Mucosa of rectum (tissue), 2 donors: ENCODE measurements around the gene COX6B1.

Experiments
- H3K27ac ChIP-seq, 2 donors: one replicate each; pipeline ENCODE4 v1.7.0; 2013; ENCODE audit warnings: inconsistent platforms in 2 of 2, low read depth in 2 of 2, low read length in 2 of 2
- H3K27me3 ChIP-seq, 2 donors: one replicate each; pipeline ENCODE4 v1.7.0; 2013; ENCODE audit warnings: low read length in 2 of 2; ENCODE audit not compliant: control insufficient read depth in 2 of 2, insufficient read depth in 2 of 2
- H3K36me3 ChIP-seq, 2 donors: one replicate each; pipeline ENCODE4 v1.7.0; 2013; ENCODE audit warnings: low read length in 2 of 2; ENCODE audit not compliant: control insufficient read depth in 2 of 2, insufficient read depth in 2 of 2
- H3K4me1 ChIP-seq, 2 donors: one replicate each; pipeline ENCODE4 v1.7.0; 2013; ENCODE audit warnings: low read length in 2 of 2, mild to moderate bottlenecking in 1 of 2; ENCODE audit not compliant: control insufficient read depth in 2 of 2, insufficient read depth in 2 of 2
- H3K4me3 ChIP-seq, 2 donors: one replicate each; pipeline ENCODE4 v1.7.0; 2013; ENCODE audit warnings: low read length in 2 of 2
- H3K9ac ChIP-seq, 2 donors: one replicate each; pipeline ENCODE4 v1.7.0; 2013; ENCODE audit warnings: low read length in 2 of 2, low read depth in 1 of 2, mild to moderate bottlenecking in 1 of 2
- H3K9me3 ChIP-seq, 2 donors: one replicate each; pipeline ENCODE4 v1.7.0; 2013; ENCODE audit warnings: low read length in 2 of 2; ENCODE audit not compliant: control insufficient read depth in 2 of 2
- donor health status: healthy.
- donor health status: Normal muscosa, but diverticular disease.

COX6B1 gene

DNA sequence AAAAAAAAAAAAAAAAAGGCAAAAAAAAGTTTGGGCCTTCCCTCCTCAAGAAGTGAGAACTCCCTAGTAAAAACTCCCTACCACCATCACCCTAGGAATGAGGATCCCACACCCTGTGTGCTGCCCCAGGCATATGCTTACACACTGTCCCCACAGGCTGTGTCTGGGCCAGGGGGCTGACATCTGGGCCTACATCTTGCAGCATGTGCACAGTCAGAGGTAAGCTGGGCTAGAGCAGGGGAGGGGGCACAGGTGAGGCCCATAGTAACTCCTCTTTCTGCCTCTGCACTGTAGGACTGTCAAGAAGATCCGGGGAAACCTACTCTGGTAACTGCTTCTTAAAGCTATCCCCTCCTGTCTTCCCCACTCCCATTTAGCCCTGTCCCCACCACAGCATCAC lies 34.5 kb upstream of the COX6B1 start:
- no peaks in the 10 kb centered on the region for H3K9me3 ChIP-seq
- H3K27me3 ChIP-seq, result no peaks in the 10 kb centered on the region
- no peak overlapping the region for H3K27ac ChIP-seq
- H3K9ac ChIP-seq, result no peak overlapping the region
- H3K4me1 ChIP-seq, result peaks cover 5 to 12% of the 10 kb centered on the region in 2 donors
- H3K36me3 ChIP-seq, result peaks cover 2 to 4% of the 10 kb centered on the region in 2 donors
- H3K4me3 ChIP-seq, result no peak overlapping the region

DNA sequence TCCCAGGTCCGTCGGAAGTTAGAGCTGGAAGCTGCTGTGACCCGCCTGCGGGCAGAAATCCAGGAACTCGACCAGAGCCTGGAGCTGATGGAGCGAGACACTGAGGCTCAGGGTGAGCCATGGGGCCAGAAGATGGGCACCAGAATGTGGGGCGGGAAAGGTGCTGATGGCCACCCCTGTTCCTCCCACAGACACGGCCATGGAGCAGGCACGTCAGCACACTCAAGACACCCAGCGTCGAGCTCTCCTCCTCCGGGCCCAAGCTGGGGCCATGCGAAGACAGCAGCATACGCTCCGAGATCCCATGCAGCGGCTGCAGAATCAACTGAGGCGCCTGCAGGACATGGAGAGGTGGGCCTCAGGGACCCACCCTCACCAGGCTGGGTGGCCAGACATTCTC lies 33.1 kb upstream of the COX6B1 start:
- H3K9ac ChIP-seq, result no peak overlapping the region
- no peak overlapping the region for H3K4me3 ChIP-seq
- H3K9me3 ChIP-seq, result no peaks in the 10 kb centered on the region
- no peaks in the 10 kb centered on the region for H3K27me3 ChIP-seq
- H3K4me1 ChIP-seq, result peaks cover 5 to 12% of the 10 kb centered on the region in 2 donors
- no peak overlapping the region for H3K27ac ChIP-seq
- H3K36me3 ChIP-seq, result peaks cover 2 to 4% of the 10 kb centered on the region in 2 donors

DNA sequence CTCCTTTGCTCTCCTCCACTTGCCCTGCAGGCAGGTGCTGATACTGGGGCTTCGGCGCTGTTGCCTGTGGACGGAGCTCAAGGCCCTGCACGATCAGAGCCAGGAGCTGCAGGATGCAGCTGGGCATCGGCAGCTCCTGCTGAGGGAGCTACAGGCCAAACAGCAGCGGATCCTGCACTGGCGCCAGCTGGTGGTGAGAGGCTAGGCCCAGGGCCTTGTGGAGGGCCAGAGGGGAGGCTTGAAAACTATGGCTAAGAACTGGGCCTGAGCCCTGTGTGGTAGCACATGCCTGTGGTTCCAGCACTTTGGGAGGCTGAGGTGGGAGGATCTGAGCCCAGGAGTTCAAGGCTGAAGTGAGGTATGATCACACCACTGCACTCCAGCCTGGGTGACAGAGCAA lies 29.3 kb upstream of the COX6B1 start:
- Histone ChIP-seq H3K9me3 (no peaks in the 10 kb centered on the region), H3K4me3 (no peak overlapping the region), H3K27ac (no peak overlapping the region), H3K9ac (no peak overlapping the region), H3K27me3 (no peaks in the 10 kb centered on the region), H3K36me3 (peaks cover 2 to 4% of the 10 kb centered on the region in 2 donors), H3K4me1 (no peaks in the 10 kb centered on the region)

DNA sequence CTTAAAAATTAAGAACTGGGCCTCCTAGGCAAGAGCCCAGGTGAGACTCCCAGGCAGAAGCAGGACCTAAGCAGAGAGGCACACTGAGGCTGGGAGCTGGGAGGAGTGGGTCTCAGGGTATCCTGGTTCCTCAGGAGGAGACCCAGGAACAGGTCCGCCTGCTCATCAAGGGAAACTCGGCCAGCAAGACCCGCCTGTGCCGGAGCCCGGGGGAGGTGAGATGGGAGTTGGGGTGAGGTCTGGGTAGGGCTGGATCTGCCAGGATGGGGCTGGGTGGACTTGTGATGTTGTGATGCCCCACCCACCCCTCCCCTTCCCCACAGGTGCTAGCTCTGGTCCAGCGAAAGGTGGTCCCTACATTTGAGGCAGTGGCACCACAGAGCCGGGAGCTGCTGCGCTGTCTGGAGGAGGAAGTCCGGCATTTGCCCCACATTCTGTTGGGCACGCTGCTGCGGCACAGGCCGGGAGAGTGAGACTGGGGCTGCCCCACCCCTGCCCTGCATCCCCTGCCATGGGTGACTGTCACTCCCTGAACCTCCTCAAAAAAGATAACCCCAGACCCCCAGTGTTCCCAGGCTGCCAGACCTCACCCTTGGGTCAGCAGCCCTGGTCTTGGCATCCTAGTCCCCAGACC lies 28.7 kb upstream of the COX6B1 start:
- H3K36me3 ChIP-seq, result peaks cover 2 to 4% of the 10 kb centered on the region in 2 donors
- H3K4me1 ChIP-seq, result no peaks in the 10 kb centered on the region

DNA sequence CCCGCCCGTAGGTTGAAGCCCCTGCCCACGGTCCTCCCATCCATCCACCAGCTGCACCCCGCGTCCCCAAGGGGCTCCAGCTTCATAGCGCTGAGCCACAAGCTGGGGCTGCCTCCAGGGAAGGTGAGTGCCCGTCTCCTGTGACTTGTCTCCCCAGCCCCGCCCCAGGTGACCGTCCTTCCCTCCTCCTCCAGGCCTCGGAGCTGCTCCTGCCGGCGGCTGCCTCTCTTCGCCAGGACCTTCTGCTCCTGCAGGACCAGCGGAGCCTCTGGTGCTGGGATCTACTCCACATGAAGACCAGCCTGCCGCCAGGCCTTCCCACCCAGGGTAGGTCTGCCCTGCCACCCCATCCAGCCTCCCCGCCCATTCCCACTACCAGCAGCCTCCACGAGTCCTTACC lies 28.1 kb upstream of the COX6B1 start:
- H3K27me3 ChIP-seq, result no peaks in the 10 kb centered on the region
- H3K9me3 ChIP-seq, result no peaks in the 10 kb centered on the region
- no peaks in the 10 kb centered on the region for H3K4me1 ChIP-seq
- no peak overlapping the region for H3K9ac ChIP-seq
- H3K36me3 ChIP-seq, result peaks cover 2 to 4% of the 10 kb centered on the region in 2 donors
- no peak overlapping the region for H3K4me3 ChIP-seq
- no peak overlapping the region for H3K27ac ChIP-seq

More for the DNA sequence above, 28.7 kb upstream of the COX6B1 start:
- no peak overlapping the region for H3K9ac ChIP-seq
- no peaks in the 10 kb centered on the region for H3K27me3 ChIP-seq
- no peak overlapping the region for H3K27ac ChIP-seq
- H3K9me3 ChIP-seq, result no peaks in the 10 kb centered on the region
- H3K4me3 ChIP-seq, result no peak overlapping the region

DNA sequence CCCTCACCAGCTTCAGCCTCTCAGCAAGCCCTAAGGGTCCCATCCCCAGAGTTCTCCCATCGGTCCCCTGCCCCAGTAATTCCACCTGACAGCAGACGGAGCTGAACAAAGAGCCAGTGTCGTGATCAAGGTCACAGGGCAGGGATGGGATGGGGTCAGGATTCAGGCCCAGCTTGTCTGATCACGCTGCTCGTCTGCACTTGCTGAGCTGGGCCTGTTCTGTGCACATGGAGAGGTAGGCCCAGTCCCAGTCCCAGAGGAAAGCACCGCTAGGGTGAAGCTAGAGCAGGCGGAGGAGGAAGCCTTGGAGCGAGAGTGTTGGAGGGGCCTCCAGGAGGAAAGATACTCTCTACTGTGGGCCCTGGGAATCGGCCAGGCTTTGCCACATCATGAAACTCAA lies 26.4 kb upstream of the COX6B1 start:
- H3K9me3 ChIP-seq, result no peaks in the 10 kb centered on the region
- H3K36me3 ChIP-seq, result peaks cover 1 to 3% of the 10 kb centered on the region in 2 donors
- H3K9ac ChIP-seq, result no peak overlapping the region
- no peak overlapping the region for H3K27ac ChIP-seq
- no peak overlapping the region for H3K4me3 ChIP-seq
- H3K27me3 ChIP-seq, result no peaks in the 10 kb centered on the region
- H3K4me1 ChIP-seq, result no peaks in the 10 kb centered on the region

DNA sequence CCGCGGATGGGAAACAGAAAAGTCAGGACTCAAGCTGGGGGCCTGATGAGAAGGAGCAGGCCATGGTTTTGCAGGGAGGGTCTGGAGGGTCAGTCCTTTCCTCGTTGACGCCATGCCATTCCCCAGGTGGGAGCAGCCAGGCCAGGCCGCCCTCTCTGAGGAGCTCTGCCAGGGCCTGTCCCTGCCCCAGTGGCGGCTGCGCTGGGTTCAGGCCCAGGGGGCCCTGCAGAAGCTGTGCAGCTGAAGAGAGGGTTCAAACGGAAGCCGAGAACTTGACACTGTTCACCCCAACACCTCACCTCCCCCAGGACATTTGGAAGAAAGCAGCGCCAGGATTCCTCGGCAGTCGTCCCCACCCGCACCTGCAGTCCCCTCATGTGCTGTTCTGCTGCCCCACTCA lies 25.4 kb upstream of the COX6B1 start:
- no peak overlapping the region for H3K4me3 ChIP-seq
- no peaks in the 10 kb centered on the region for H3K4me1 ChIP-seq

DNA sequence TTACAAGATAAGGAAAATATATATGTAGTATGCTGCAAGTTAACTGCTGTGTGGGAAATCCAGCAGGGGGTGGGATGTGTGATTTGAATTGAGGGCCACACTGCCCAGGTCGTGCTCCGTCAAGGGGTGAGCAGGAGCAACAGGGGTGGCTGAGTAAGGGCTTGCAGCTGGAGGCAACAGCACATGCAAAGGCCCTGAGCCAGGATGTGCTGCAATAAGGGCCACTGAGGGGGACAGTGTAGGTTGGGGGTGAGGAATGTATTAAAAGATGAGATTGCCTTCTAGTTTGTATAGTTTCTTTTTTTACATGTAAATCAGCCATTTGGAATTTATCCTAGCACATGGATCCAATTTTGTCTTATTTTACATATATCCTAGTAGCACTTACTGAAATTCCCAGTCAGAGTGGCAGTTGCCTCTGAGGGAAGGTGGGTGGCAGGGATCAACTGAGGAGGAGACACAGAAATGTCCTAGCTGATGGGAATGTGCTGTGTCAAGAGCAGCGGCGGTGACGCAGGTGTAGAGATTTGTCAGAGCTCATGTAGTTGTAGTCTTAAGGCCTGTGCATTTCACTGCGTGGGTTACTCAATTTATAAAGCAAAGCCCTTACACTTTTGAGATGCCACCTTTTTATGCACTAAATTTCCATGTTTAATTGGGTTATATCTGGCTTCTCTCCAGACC lies 24.7 kb upstream of the COX6B1 start:
- Histone ChIP-seq H3K27me3 (no peaks in the 10 kb centered on the region), H3K4me3 (no peak overlapping the region), H3K27ac (no peak overlapping the region), H3K9me3 (no peaks in the 10 kb centered on the region), H3K9ac (no peak overlapping the region), H3K36me3 (no peaks in the 10 kb centered on the region), H3K4me1 (peaks cover 4 to 5% of the 10 kb centered on the region in 2 donors)

More for the DNA sequence above, 25.4 kb upstream of the COX6B1 start:
- no peaks in the 10 kb centered on the region for H3K27me3 ChIP-seq
- H3K9me3 ChIP-seq, result no peaks in the 10 kb centered on the region
- H3K27ac ChIP-seq, result no peak overlapping the region
- no peak overlapping the region for H3K9ac ChIP-seq
- H3K36me3 ChIP-seq, result no peaks in the 10 kb centered on the region

DNA sequence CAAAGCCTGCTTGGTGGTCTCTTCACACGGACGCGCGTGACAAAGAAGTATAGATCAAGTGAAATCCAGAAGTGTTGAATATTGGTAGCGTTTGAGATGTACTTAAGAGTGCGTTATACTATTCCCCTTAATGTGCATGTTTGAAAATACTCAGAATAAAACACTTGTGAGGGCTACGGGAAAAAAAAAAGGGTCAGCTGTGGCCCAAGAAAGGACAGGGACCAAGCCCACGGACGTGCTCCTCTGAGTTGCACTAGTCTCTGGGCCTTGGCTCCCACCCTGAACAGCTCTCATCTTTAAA lies 19.9 kb upstream of the COX6B1 start:
- H3K4me1 ChIP-seq, result peaks cover 10 to 11% of the 10 kb centered on the region in 2 donors
- peak overlapping the region; percentile 87 to 95 for H3K4me3 ChIP-seq
- peaks cover 23 to 24% of the 10 kb centered on the region in 2 donors for H3K36me3 ChIP-seq
- H3K27ac ChIP-seq, result peak overlapping the region; percentile 93 to 94
- no peaks in the 10 kb centered on the region for H3K27me3 ChIP-seq
- H3K9me3 ChIP-seq, result no peaks in the 10 kb centered on the region
- H3K9ac ChIP-seq, result peak overlapping the region; percentile 87 to 91

DNA sequence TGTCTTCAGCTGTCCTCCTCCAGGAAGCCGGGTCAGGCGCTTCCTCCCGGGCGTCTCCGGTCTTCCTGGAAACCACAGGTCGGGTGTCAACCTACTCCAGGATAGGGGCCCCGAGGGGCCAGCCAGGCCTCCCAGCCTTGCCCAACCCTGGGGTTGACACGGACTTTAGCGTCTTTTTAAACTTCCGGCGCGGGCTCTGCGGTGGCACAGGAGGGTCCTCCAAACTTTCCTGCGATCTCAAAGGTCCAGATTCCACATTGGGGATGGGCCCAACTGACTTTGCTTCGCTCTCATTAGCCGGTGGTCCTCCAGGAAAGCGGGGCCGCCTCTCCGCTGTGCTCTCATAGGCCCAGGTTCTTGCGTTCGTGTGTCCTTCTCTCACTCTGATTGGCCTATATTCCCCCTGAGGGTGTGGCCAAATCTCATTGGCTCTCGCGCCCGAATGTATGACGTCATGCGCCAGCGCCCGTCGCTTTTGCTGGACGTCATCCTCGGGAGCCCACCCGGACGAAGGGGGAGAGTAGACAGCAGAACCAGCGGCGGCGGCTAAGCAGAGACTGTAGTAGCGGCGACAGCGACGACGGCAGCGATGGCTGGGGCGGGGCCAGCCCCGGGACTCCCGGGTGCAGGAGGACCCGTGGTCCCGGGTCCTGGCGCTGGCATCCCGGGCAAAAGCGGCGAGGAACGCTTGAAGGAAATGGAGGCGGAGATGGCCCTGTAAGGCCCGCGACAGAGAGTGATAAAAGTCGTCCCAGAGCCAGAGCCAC lies 19.4 kb upstream of the COX6B1 start, which contains the start of gene RBM42:
Gene RBM42, plus strand, starts transcription at position 472 of the 767 bp plus-strand sequence. Its CDS starts 118 bp downstream, at position 590.
- peak within 1 kb of the TSS; percentile 93 to 94 for H3K27ac ChIP-seq
- H3K9me3 ChIP-seq, result no peaks in the 10 kb centered on the region
- no peaks in the 10 kb centered on the region for H3K27me3 ChIP-seq
- peaks cover 10 to 11% of the 10 kb centered on the region in 2 donors for H3K4me1 ChIP-seq
- peaks cover 25 to 27% of the 10 kb centered on the region in 2 donors for H3K36me3 ChIP-seq
- peak within 1 kb of the TSS; percentile 87 to 95 for H3K4me3 ChIP-seq
- peak within 1 kb of the TSS; percentile 91 to 95 for H3K9ac ChIP-seq
